Esophagus muscularis mucosa (tissue), 4 donors: ENCODE measurements around the gene NCOR2. TPM values are rescaled to one million over a fixed set of nuclear protein-coding genes. Genes with fewer than 3 reads are reported as not detected.

Source experiments
- DNase-seq: peaks from one replicate; pipeline ENCODE4 v3.0.0-alpha.2; 2017; ENCODE audit errors: extremely low spot score
- H3K27ac ChIP-seq, 4 donors: fragments of 200-600 bp; sonication (generic); replicated peaks in 1 of 4; 1 replicate in 3 of 4; 2 replicates in 1 of 4; pipeline ENCODE4 v1.5.1; 2016 to 2019; ENCODE audit warnings: mild to moderate bottlenecking in 1 of 4
- H3K27me3 ChIP-seq, 4 donors: fragments of 200-600 bp; sonication (generic); one replicate each; pipeline versions ENCODE4 v1.5.1 to v1.6.0; 2016 to 2019
- H3K36me3 ChIP-seq, 4 donors: fragments of 200-600 bp; sonication (generic); one replicate each; pipeline ENCODE4 v1.5.1; 2016 to 2019
- H3K4me1 ChIP-seq, 4 donors: fragments of 200-600 bp; sonication (generic); one replicate each; pipeline ENCODE4 v1.5.1; 2016 to 2019
- H3K4me3 ChIP-seq, 4 donors: fragments of 200-600 bp; sonication (generic); 1 replicate in 2 of 4; 2 replicates in 2 of 4; pipeline ENCODE4 v1.5.1; 2016 to 2019; ENCODE audit warnings: mild to moderate bottlenecking in 4 of 4, moderate library complexity in 1 of 4
- H3K9me3 ChIP-seq, 4 donors: fragments of 200-600 bp; sonication (generic); 1 replicate in 3 of 4; 2 replicates in 1 of 4; pipeline ENCODE4 v1.5.1; 2016 to 2019
- CTCF ChIP-seq, 3 experiments: fragments of 200-600 bp in 2 of 3; fragments of 450-650 bp in 1 of 3; sonication (generic) in 2 of 3; IDR thresholded peaks; one replicate each; pipeline ENCODE4 v1.5.1; 2017 to 2019; ENCODE audit warnings: antibody characterized with exemption in 3 of 3, mild to moderate bottlenecking in 2 of 3, moderate library complexity in 1 of 3
- EP300 ChIP-seq: sonication (generic); formaldehyde crosslinking; IDR thresholded peaks from one replicate; pipeline ENCODE4 v1.6.1; 2017; ENCODE audit warnings: antibody characterized with exemption
- POLR2A ChIP-seq: fragments of 450-650 bp; IDR thresholded peaks from one replicate; pipeline ENCODE4 v1.6.1; 2017; ENCODE audit warnings: antibody characterized with exemption, moderate library complexity, mild to moderate bottlenecking, low read depth
- POLR2AphosphoS5 ChIP-seq, 2 donors: sonication (generic); formaldehyde crosslinking; IDR thresholded peaks; one replicate each; pipeline ENCODE4 v1.6.1; 2017; ENCODE audit warnings: antibody characterized with exemption in 2 of 2
- WGBS: methylation state at CpG from one replicate; pipeline ENCODE4 v1.1.5; 2018; 5-methylcytosine and 5-hydroxymethylcytosine counted together
- intact Hi-C: fragments of 100-400 bp; cut with DNase I; formaldehyde crosslinking; loops from one replicate; pipeline ENCODE4 v1.15.1; 2023
- total RNA-seq, 4 donors: library from RNA; depleted of rRNA; stranded (reverse); fragments of >200 nt; gene quantifications; one replicate each; pipeline versions ENCODE4 v1.1.0 to v1.2.1, GENCODE V29; 2016

Gene NCOR2
- total RNA-seq, 4 donors from 2014 or later, result 107 to 188 (median 131) TPM

GRCh38 chr12:124548854-124549378 lies 18.5 kb downstream of the NCOR2 start:
- no peak for DNase-seq
- WGBS, result 31% methylated on average over 15 of the region's 24 CpGs
- Histone ChIP-seq H3K27ac (peak overlapping the region; percentile 71 to 81 (median 78)), H3K27me3 (no peaks in the 10 kb centered on the region), H3K36me3 (no peaks in the 10 kb centered on the region), H3K4me3 (peak overlapping the region in 1 of 4 donors; percentile 15), H3K4me1 (peaks cover 61 to 91% (median 87%) of the 10 kb centered on the region in 4 donors), H3K9me3 (no peaks in the 10 kb centered on the region)
- peak in 1 of 2 donors; percentile 75 for TF ChIP-seq POLR2AphosphoS5 (IDR thresholded peaks at IDR 0.05)
- TF ChIP-seq POLR2A, result no peak
- intact Hi-C loops, result no loop called here

GRCh38 chr12:124547626-124548025 lies 19.8 kb downstream of the NCOR2 start:
- peaks cover 69 to 93% (median 92%) of the 10 kb centered on the region in 4 donors for H3K4me1 ChIP-seq
- H3K27me3 ChIP-seq, result no peaks in the 10 kb centered on the region
- intact Hi-C loops, result no loop called here
- no peaks in the 10 kb centered on the region for H3K9me3 ChIP-seq
- TF ChIP-seq POLR2AphosphoS5 (IDR thresholded peaks at IDR 0.05) (no peak), POLR2A (no peak), EP300 (no peak), CTCF (IDR thresholded peaks at IDR 0.05) (no peak)
- 97% methylated on average over 3 of the region's 3 CpGs for WGBS
- H3K27ac ChIP-seq, result peak overlapping the region in 1 of 4 donors; percentile 80
- H3K36me3 ChIP-seq, result no peaks in the 10 kb centered on the region
- no peak overlapping the region for H3K4me3 ChIP-seq
- DNase-seq, result no peak

- no peak for DNase-seq
- no peak for TF ChIP-seq POLR2A
- TF ChIP-seq POLR2AphosphoS5 (IDR thresholded peaks at IDR 0.05), result no peak
- TF ChIP-seq CTCF (IDR thresholded peaks at IDR 0.05), result no peak
- TF ChIP-seq EP300, result no peak
- peaks cover 60 to 86% (median 84%) of the 10 kb centered on the region in 4 donors for H3K4me1 ChIP-seq
- H3K36me3 ChIP-seq, result peaks cover 0 to 3% (median 0%) of the 10 kb centered on the region in 4 donors
- intact Hi-C loops, result no loop called here
- no peaks in the 10 kb centered on the region for H3K9me3 ChIP-seq
- no peak overlapping the region for H3K4me3 ChIP-seq
- no peaks in the 10 kb centered on the region for H3K27me3 ChIP-seq
- 70% methylated on average over 14 of the region's 26 CpGs for WGBS
- H3K27ac ChIP-seq, result peak overlapping the region in 1 of 4 donors; percentile 34
Observed at GRCh38 chr12:124545508-124546418, 21.6 kb downstream of the NCOR2 start.

GRCh38 chr12:124544983-124545382 lies 22.4 kb downstream of the NCOR2 start:
- peak overlapping the region in 2 of 4 donors; percentile 34 to 41 for H3K27ac ChIP-seq
- H3K4me1 ChIP-seq, result peaks cover 54 to 83% (median 80%) of the 10 kb centered on the region in 4 donors
- 83% methylated on average over 7 of the region's 8 CpGs for WGBS
- no peak for DNase-seq
- no peaks in the 10 kb centered on the region for H3K9me3 ChIP-seq
- no peak overlapping the region for H3K4me3 ChIP-seq
- H3K27me3 ChIP-seq, result no peaks in the 10 kb centered on the region
- TF ChIP-seq POLR2A (no peak), POLR2AphosphoS5 (IDR thresholded peaks at IDR 0.05) (no peak), CTCF (IDR thresholded peaks at IDR 0.05) (no peak), EP300 (no peak)
- intact Hi-C loops, result no loop called here
- H3K36me3 ChIP-seq, result peaks cover 0 to 3% (median 0%) of the 10 kb centered on the region in 4 donors

- no peak for TF ChIP-seq CTCF (IDR thresholded peaks at IDR 0.05)
- TF ChIP-seq POLR2A, result no peak
- TF ChIP-seq POLR2AphosphoS5 (IDR thresholded peaks at IDR 0.05), result no peak
- no peak for TF ChIP-seq EP300
- DNase-seq, result no peak
- Histone ChIP-seq H3K4me3 (peak overlapping the region in 1 of 4 donors; percentile 25), H3K27ac (peak overlapping the region in 2 of 4 donors; percentile 25 to 41), H3K27me3 (no peaks in the 10 kb centered on the region), H3K9me3 (no peaks in the 10 kb centered on the region), H3K36me3 (peaks cover 0 to 3% (median 0%) of the 10 kb centered on the region in 4 donors), H3K4me1 (peaks cover 54 to 83% (median 80%) of the 10 kb centered on the region in 4 donors)
- 63% methylated on average over 15 of the region's 16 CpGs for WGBS
- intact Hi-C loops, result no loop called here
Observed at GRCh38 chr12:124544311-124544970, 23.0 kb downstream of the NCOR2 start.
